NCI-H345 treated with DMSO at 0.1 percent for 48 hours (cell line): Measurements from ENCODE around the gene TMEM191B.
"Not testable (repeated sequence)": the region's sequence is repeated elsewhere in the genome, so short reads cannot be mapped to it uniquely, and the experiment has no call there.

Source experiments
- DNase-seq: peaks from one replicate; lab custom pipeline; 2025; ENCODE audit not compliant: unreplicated experiment; lab: John Stamatoyannopoulos, UW

TMEM191B gene

GRCh38 chr22:18554280-18555256 is 27.0 kb downstream of the TMEM191B start:
- DNase-seq: not testable (repeated sequence)

GRCh38 chr22:18558516-18558915 is 30.9 kb downstream of the TMEM191B start:
- DNase-seq: not testable (repeated sequence)

- not testable (repeated sequence) for DNase-seq
Measured at GRCh38 chr22:18558939-18559338, 31.3 kb downstream of the TMEM191B start.

- DNase-seq: not testable (repeated sequence)
Measured at GRCh38 chr22:18560099-18560974, 32.7 kb downstream of the TMEM191B start.

GRCh38 chr22:18570509-18571246 is 43.1 kb downstream of the TMEM191B start:
- not testable (repeated sequence) for DNase-seq

- not testable (repeated sequence) for DNase-seq
Measured at GRCh38 chr22:18573483-18574164, 46.0 kb downstream of the TMEM191B start.

GRCh38 chr22:18574555-18574954 is 47.0 kb downstream of the TMEM191B start:
- DNase-seq: not testable (repeated sequence)

- not testable (repeated sequence) for DNase-seq
Measured at GRCh38 chr22:18575686-18576085, 48.1 kb downstream of the TMEM191B start.

GRCh38 chr22:18577090-18577818 is 49.7 kb downstream of the TMEM191B start:
- not testable (repeated sequence) for DNase-seq

GRCh38 chr22:18577847-18578246 is 50.2 kb downstream of the TMEM191B start:
- not testable (repeated sequence) for DNase-seq
